DOHH2 (cell line): Measurements from ENCODE around the gene NBPF1.
"Not testable (repeated sequence)": the region's sequence is repeated elsewhere in the genome, so short reads cannot be mapped to it uniquely, and the experiment has no call there.

ENCODE experiments used
- H3F3A ChIP-seq: fragments of 200-600 bp; sonication (generic), shearing (Covaris generic); 2 replicates; pipeline ENCODE4 v1.6.0; 2016; ENCODE audit warnings: antibody characterized with exemption, mild to moderate bottlenecking; ENCODE audit not compliant: control insufficient read depth, insufficient read depth
- H3K27ac ChIP-seq: fragments of 200-600 bp; sonication (generic); 2 replicates; pipeline ENCODE4 v1.5.1; 2014; ENCODE audit warnings: low read depth, mild to moderate bottlenecking, low read length, moderate library complexity
- H3K27me3 ChIP-seq: fragments of 200-600 bp; sonication (generic); 2 replicates; pipeline ENCODE4 v1.6.1; 2014; ENCODE audit warnings: mild to moderate bottlenecking, low read length, mixed read lengths; ENCODE audit not compliant: control insufficient read depth
- H3K36me3 ChIP-seq: fragments of 200-600 bp; sonication (generic); 2 replicates; pipeline ENCODE4 v1.6.1; 2014; ENCODE audit warnings: mild to moderate bottlenecking, low read length, moderate library complexity, mixed read lengths; ENCODE audit not compliant: control insufficient read depth
- H3K4me1 ChIP-seq: fragments of 200-600 bp; sonication (generic); 2 replicates; pipeline ENCODE4 v1.6.1; 2014; ENCODE audit warnings: mild to moderate bottlenecking, low read length, mixed read lengths; ENCODE audit not compliant: control insufficient read depth
- H3K4me2 ChIP-seq: fragments of 200-600 bp; sonication (generic); 2 replicates; pipeline ENCODE4 v1.6.0; 2014; ENCODE audit warnings: mild to moderate bottlenecking, low read length, moderate library complexity
- H3K4me3 ChIP-seq: fragments of 200-600 bp; sonication (generic); 2 replicates; pipeline ENCODE4 v1.5.1; 2014; ENCODE audit warnings: mild to moderate bottlenecking, low read length, mixed read lengths
- H3K79me2 ChIP-seq: fragments of 200-600 bp; sonication (generic); 2 replicates; pipeline ENCODE4 v1.6.1; 2014; ENCODE audit warnings: mild to moderate bottlenecking, low read length, mixed read lengths; ENCODE audit not compliant: control insufficient read depth
- H3K9me2 ChIP-seq: fragments of 200-600 bp; sonication (generic); replicated peaks from 2 replicates; pipeline ENCODE4 v1.6.1; 2014; ENCODE audit warnings: mild to moderate bottlenecking, low read length, mixed read lengths; ENCODE audit not compliant: control insufficient read depth
- H3K9me3 ChIP-seq: fragments of 200-600 bp; sonication (generic); 2 replicates; pipeline ENCODE4 v1.6.1; 2014; ENCODE audit warnings: antibody characterized with exemption, low read length, mixed read lengths; ENCODE audit not compliant: control insufficient read depth, insufficient read depth
- H4K20me1 ChIP-seq: fragments of 200-600 bp; sonication (generic); 2 replicates; pipeline ENCODE4 v1.6.0; 2014; ENCODE audit warnings: low read depth, mild to moderate bottlenecking, antibody characterized with exemption, low read length, moderate library complexity; ENCODE audit not compliant: control insufficient read depth, insufficient read depth
- CTCF ChIP-seq: fragments of 200-600 bp; sonication (generic); IDR thresholded peaks from one replicate; pipeline ENCODE4 v1.5.1; 2014; ENCODE audit warnings: antibody characterized with exemption, mild to moderate bottlenecking, low read depth, low read length; ENCODE audit not compliant: poor library complexity, severe bottlenecking
- EZH2phosphoT487 ChIP-seq: fragments of 200-600 bp; sonication (generic); IDR thresholded peaks from 2 replicates; pipeline ENCODE4 v1.6.1; 2017; ENCODE audit warnings: borderline replicate concordance, mild to moderate bottlenecking, antibody characterized with exemption, low read length, moderate library complexity, mixed read lengths

The NBPF1 gene

GRCh38 chr1:16621681-16622315, 8.4 kb upstream of the NBPF1 start:
- not testable (repeated sequence) for H3F3A ChIP-seq, H3K27me3 ChIP-seq, H3K9me2 ChIP-seq, H3K9me3 ChIP-seq, H3K27ac ChIP-seq, H3K79me2 ChIP-seq, H3K4me1 ChIP-seq, H3K4me3 ChIP-seq, H4K20me1 ChIP-seq, H3K4me2 ChIP-seq
- H3K36me3 ChIP-seq, result peaks cover 27% of the 10 kb centered on the region

DNA sequence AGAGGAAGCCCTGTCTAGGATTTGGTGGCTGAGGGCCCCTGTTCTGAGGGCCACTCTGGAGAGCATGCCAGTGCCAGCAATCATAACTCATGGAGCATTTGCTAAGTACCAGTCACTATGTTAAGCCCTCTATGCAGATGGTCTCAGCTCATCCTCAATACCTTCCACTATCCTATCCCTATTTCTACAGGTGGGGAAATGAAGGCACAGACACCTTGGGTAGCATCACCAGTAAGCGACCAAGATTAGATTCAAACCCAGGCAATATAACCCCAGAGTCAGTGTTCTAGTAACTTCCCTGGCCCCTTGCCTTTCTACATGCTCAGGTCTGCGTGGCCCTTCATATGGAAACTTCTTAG, 7.9 kb upstream of the NBPF1 start:
- no peaks in the 10 kb centered on the region for H3K79me2 ChIP-seq
- H3K9me3 ChIP-seq, result no peaks in the 10 kb centered on the region
- TF ChIP-seq EZH2phosphoT487, result no peak
- TF ChIP-seq CTCF, result peak; percentile 50
- H3K36me3 ChIP-seq, result peaks cover 27% of the 10 kb centered on the region
- H3K4me2 ChIP-seq, result no peak overlapping the region
- peaks cover 6% of the 10 kb centered on the region for H3F3A ChIP-seq
- H4K20me1 ChIP-seq, result no peaks in the 10 kb centered on the region
- H3K27me3 ChIP-seq, result no peaks in the 10 kb centered on the region
- no peaks in the 10 kb centered on the region for H3K4me1 ChIP-seq
- no peak overlapping the region for H3K4me3 ChIP-seq
- no peak overlapping the region for H3K27ac ChIP-seq
- H3K9me2 ChIP-seq, result no peaks in the 10 kb centered on the region

DNA sequence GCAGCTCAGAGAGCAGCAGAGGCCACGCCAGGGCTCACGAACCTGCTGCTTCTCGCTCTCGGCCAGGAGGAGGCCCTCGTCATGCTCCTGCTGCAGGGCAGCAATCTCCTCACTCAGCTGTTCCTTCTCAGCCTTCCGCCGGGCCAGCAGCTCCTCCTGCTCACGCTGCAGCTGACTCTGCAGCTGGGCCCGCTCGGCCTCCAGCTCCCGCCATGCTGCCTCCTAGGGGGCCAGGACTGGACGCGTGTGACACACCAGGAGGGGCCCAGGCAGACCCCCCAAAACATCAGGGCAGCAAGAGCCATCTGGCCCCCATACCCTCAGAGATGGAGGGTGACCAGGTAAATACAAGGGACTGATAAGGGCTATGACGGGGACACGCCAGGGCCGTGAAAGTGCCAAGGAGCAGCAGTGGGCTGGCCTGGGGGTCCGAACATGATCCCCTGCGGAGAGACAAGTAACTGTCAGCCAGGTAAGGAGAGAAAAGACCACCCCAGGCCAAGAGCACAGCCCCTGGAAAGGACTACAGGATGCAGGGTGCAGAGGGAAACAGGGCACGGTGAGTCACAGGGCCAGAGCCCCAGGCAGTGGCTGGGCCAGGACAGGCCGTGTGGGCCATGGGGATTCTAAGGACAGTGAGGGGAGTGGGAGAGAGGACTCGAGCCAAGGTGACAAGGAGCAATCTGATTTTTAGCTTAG, 6.6 kb upstream of the NBPF1 start:
- H3K4me3 ChIP-seq, H3K27ac ChIP-seq: not testable (repeated sequence)
- peaks cover 20% of the 10 kb centered on the region for H3K36me3 ChIP-seq

GRCh38 chr1:16618719-16619118, 5.4 kb upstream of the NBPF1 start:
- Histone ChIP-seq H3K36me3 (peaks cover 12% of the 10 kb centered on the region; the same call in 1 of the 2 replicates), H3K27me3 (peaks cover 4% of the 10 kb centered on the region; the same call in 1 of the 2 replicates), H3K4me2 (no peak overlapping the region)

More for the DNA sequence above, 6.6 kb upstream of the NBPF1 start:
- not testable (repeated sequence) for H3K4me2 ChIP-seq, H3K27me3 ChIP-seq, H3K9me2 ChIP-seq, H3K79me2 ChIP-seq, H3K4me1 ChIP-seq, H3K9me3 ChIP-seq, H3F3A ChIP-seq, H4K20me1 ChIP-seq

More at GRCh38 chr1:16618719-16619118, 5.4 kb upstream of the NBPF1 start:
- no peaks in the 10 kb centered on the region for H3K9me3 ChIP-seq
- no peak overlapping the region for H3K27ac ChIP-seq
- peaks cover 7% of the 10 kb centered on the region for H3K4me1 ChIP-seq
- peaks cover 14% of the 10 kb centered on the region for H3F3A ChIP-seq
- no peak overlapping the region for H3K4me3 ChIP-seq
- TF ChIP-seq EZH2phosphoT487, result no peak
- no peak for TF ChIP-seq CTCF
- no peaks in the 10 kb centered on the region for H4K20me1 ChIP-seq
- no peaks in the 10 kb centered on the region for H3K9me2 ChIP-seq
- no peaks in the 10 kb centered on the region for H3K79me2 ChIP-seq
